ENCODE measurements around the gene SAMD8.

The SAMD8 gene

DNA sequence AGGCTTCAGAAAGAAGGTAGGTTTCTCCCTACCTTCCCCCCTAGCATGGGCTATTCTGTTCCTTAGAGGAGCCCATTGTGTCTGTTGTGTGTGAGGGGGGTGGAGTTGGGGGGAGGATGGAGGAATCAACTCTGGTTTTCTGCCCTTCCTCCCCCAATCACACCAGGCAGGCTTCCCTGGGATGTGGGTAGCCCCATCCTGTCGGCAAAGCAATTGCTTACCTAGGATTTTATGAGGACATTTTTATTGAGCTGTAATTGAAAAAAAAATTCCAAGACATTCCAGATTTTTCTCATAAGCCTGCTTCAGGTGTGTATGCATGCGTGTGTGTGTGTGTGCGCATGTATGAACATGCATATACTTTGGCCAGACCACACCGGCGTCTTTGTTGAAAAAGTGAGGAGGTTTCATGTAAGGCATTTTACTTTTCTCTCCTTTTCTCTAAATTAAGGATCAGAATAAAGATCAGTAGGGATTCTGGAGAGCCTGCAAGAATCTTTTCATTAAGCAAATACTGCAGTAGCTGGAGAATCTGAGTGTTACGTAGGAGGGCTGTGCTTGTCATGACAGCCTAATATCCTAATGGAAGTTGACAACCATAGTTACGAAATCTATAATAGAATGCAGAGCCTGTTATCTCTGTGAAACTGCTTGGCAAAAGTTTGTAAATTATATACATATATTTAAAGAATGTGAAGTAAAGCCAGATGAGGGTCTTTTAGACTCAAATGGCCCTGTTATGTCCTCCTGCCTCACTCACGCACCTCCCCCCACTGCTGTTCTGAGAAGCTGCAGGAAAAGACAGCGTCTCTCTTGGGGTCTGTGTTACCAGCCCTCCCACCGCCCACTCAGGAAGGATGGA, 27.3 kb upstream of the SAMD8 start:
- Histone ChIP-seq H3K36me3 (ENCODE audit: low read length) (no peaks in the 10 kb centered on the region), H3K4me2 (ENCODE audit: low read depth, low read length, poor library complexity, severe bottlenecking) (no peak overlapping the region), H3K27me3 (ENCODE audit: low read length) (no peaks in the 10 kb centered on the region), H3K9me2 (replicated peaks; ENCODE audit: insufficient read depth, low read length) (no peaks in the 10 kb centered on the region), H3K9me3 (ENCODE audit: insufficient read depth, low read length) (no peaks in the 10 kb centered on the region), H3K79me2 (ENCODE audit: insufficient read depth, low read length) (no peaks in the 10 kb centered on the region), H3K27ac (ENCODE audit: low read depth, low read length) (no peak overlapping the region), H3K4me3 (ENCODE audit: insufficient read depth, low read length, poor library complexity, severe bottlenecking) (no peak overlapping the region), H4K20me1 (ENCODE audit: low read depth, low read length) (no peaks in the 10 kb centered on the region), H3K9ac (ENCODE audit: low read length) (no peak overlapping the region), H2AFZ (ENCODE audit: low read depth, low read length, severe bottlenecking) (no peak overlapping the region), H3F3A (ENCODE audit: insufficient read depth) (no peaks in the 10 kb centered on the region)
- no peak for TF ChIP-seq EZH2phosphoT487 (conservative IDR thresholded peaks at IDR 0.05; ENCODE audit: low read length)
- TF ChIP-seq CTCF (IDR thresholded peaks at IDR 0.05; ENCODE audit: insufficient read depth, low read length, poor library complexity, severe bottlenecking), result no peak

DNA sequence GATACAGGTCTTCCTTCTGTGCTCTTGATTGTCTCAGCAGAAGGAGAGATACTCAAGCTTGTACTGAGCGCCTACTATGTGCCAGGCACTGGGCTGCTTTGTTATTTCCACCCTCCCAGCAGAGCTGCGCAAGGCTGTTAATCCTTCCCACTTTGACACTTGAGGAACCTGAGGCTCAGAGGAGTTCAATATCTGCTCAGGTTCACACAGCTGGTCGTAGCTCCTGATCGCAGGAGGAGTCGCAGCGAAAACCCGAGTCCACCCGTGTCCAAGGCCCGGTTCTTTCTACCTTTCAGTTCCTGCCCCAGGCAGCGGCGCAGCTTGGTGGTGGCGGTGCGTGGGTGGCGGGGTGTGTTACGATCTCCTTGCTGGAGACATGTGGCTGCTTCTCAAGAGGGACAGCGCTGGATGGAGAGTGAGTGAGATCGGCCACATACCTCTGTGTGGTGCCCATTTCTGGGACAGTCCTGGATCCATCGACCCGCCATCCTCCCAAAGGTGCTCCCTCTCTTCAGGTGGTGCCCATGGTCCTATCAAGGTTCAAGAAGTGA, 26.5 kb upstream of the SAMD8 start:
- Histone ChIP-seq H3K9me2 (replicated peaks; ENCODE audit: insufficient read depth, low read length) (no peaks in the 10 kb centered on the region), H4K20me1 (ENCODE audit: low read depth, low read length) (no peaks in the 10 kb centered on the region), H3K4me3 (ENCODE audit: insufficient read depth, low read length, poor library complexity, severe bottlenecking) (no peak overlapping the region), H3K4me2 (ENCODE audit: low read depth, low read length, poor library complexity, severe bottlenecking) (no peak overlapping the region), H3K9ac (ENCODE audit: low read length) (no peak overlapping the region), H3K79me2 (ENCODE audit: insufficient read depth, low read length) (no peaks in the 10 kb centered on the region), H2AFZ (ENCODE audit: low read depth, low read length, severe bottlenecking) (no peak overlapping the region), H3K27me3 (ENCODE audit: low read length) (no peaks in the 10 kb centered on the region), H3F3A (ENCODE audit: insufficient read depth) (no peaks in the 10 kb centered on the region), H3K27ac (ENCODE audit: low read depth, low read length) (no peak overlapping the region), H3K36me3 (ENCODE audit: low read length) (no peaks in the 10 kb centered on the region), H3K9me3 (ENCODE audit: insufficient read depth, low read length) (no peaks in the 10 kb centered on the region)
- TF ChIP-seq EZH2phosphoT487 (conservative IDR thresholded peaks at IDR 0.05; ENCODE audit: low read length) (no peak), CTCF (IDR thresholded peaks at IDR 0.05; ENCODE audit: insufficient read depth, low read length, poor library complexity, severe bottlenecking) (no peak)

GRCh38 chr10:75086278-75086934, 25.1 kb upstream of the SAMD8 start:
- Histone ChIP-seq H3K27ac (ENCODE audit: low read depth, low read length) (no peak overlapping the region), H3K27me3 (ENCODE audit: low read length) (no peaks in the 10 kb centered on the region), H2AFZ (ENCODE audit: low read depth, low read length, severe bottlenecking) (no peak overlapping the region)

More at GRCh38 chr10:75086278-75086934, 25.1 kb upstream of the SAMD8 start:
- no peaks in the 10 kb centered on the region for H3K9me3 ChIP-seq (ENCODE audit: insufficient read depth, low read length)
- no peaks in the 10 kb centered on the region for H3K36me3 ChIP-seq (ENCODE audit: low read length)
- H3F3A ChIP-seq (ENCODE audit: insufficient read depth), result no peaks in the 10 kb centered on the region
- no peak overlapping the region for H3K4me2 ChIP-seq (ENCODE audit: low read depth, low read length, poor library complexity, severe bottlenecking)
- no peak overlapping the region for H3K9ac ChIP-seq (ENCODE audit: low read length)
- TF ChIP-seq EZH2phosphoT487 (conservative IDR thresholded peaks at IDR 0.05; ENCODE audit: low read length) (no peak), CTCF (IDR thresholded peaks at IDR 0.05; ENCODE audit: insufficient read depth, low read length, poor library complexity, severe bottlenecking) (no peak)
- no peaks in the 10 kb centered on the region for H3K79me2 ChIP-seq (ENCODE audit: insufficient read depth, low read length)
- no peak overlapping the region for H3K4me3 ChIP-seq (ENCODE audit: insufficient read depth, low read length, poor library complexity, severe bottlenecking)
- no peaks in the 10 kb centered on the region for H4K20me1 ChIP-seq (ENCODE audit: low read depth, low read length)
- no peaks in the 10 kb centered on the region for H3K9me2 ChIP-seq (replicated peaks; ENCODE audit: insufficient read depth, low read length)
